A549 (cell line): ENCODE results near the gene SRC. TPM values are rescaled to one million over a fixed set of nuclear protein-coding genes. Genes with fewer than 3 reads are reported as not detected.

Experiments
- ATAC-seq, 2 experiments: fragments of 200-7000 bp in 1 of 2; fragments of >200 bp in 1 of 2; cut with Nextera tagmentation in 1 of 2; cut with Tn5 transposase in 1 of 2; 3 replicates each; pipeline versions ENCODE4 v1.8.0 to v1.9.1; 2018 to 2020; ENCODE audit warnings: mild to moderate bottlenecking in 1 of 2, moderate library complexity in 1 of 2
- CTCF ChIA-PET: fragments of 300-600 bp; sonication (Branson Sonifier 250); formaldehyde crosslinking; extraction: SDS; loops from one replicate; lab custom pipeline; 2021; ENCODE audit warnings: antibody characterized with exemption, inconsistent platforms; lab: Yijun Ruan, JAX
- POLR2A ChIA-PET: fragments of 350-600 bp; formaldehyde crosslinking; extraction: SDS; loops from one replicate; lab custom pipeline; 2021; ENCODE audit warnings: antibody characterized with exemption, inconsistent platforms; lab: Yijun Ruan, JAX
- DNase-seq, 2 experiments: peaks; one replicate each; pipeline versions ENCODE4 v3.0.0 to v3.0.0-alpha.2; 2011 to 2016; ENCODE audit warnings: low read depth in 1 of 2, low spot score in 1 of 2
- FAIRE-seq: peaks from 2 replicates; lab custom pipeline; 2011; peaks lifted over from hg19 to GRCh38; lab: Jason Lieb, UNC
- H3K27ac ChIP-seq, 2 experiments: fragments of >200 bp; sonication (Bioruptor Twin); formaldehyde crosslinking; 3 replicates each; pipeline ENCODE4 v1.5.1; 2016 to 2017
- H3K4me1 ChIP-seq: fragments of >200 bp; sonication (Bioruptor Twin); formaldehyde crosslinking; 3 replicates; pipeline ENCODE4 v1.6.1; 2016
- H3K4me2 ChIP-seq: fragments of >200 bp; sonication (Bioruptor Twin); formaldehyde crosslinking; 3 replicates; pipeline ENCODE4 v1.6.1; 2016
- H3K4me3 ChIP-seq: fragments of >200 bp; sonication (Bioruptor Twin); formaldehyde crosslinking; 3 replicates; pipeline ENCODE4 v1.5.1; 2016
- H3K9me3 ChIP-seq: fragments of >200 bp; sonication (Bioruptor Twin); formaldehyde crosslinking; 3 replicates; pipeline ENCODE4 v1.6.1; 2016
- BHLHE40 ChIP-seq: IDR thresholded peaks from 2 replicates; pipeline ENCODE4 v1.6.1; 2012; ENCODE audit warnings: low read depth, low read length, inconsistent platforms
- CBX8 ChIP-seq: fragments of 200-600 bp; sonication (generic); IDR thresholded peaks from 2 replicates; pipeline ENCODE4 v1.6.1; 2016
- CEBPB ChIP-seq, 2 experiments: fragments of >200 bp in 1 of 2; sonication (Bioruptor Twin) in 1 of 2; formaldehyde crosslinking in 1 of 2; IDR thresholded peaks; 2 replicates each; pipeline ENCODE4 v1.6.1; 2012 to 2016
- EP300 ChIP-seq, 2 experiments: fragments of >200 bp; sonication (Bioruptor Twin); formaldehyde crosslinking; IDR thresholded peaks; 2 replicates in 1 of 2; 3 replicates in 1 of 2; pipeline ENCODE4 v1.6.1; 2016 to 2017
- FOSB ChIP-seq: fragments of 250-450 bp; sonication (Bioruptor Pico); IDR thresholded peaks from 2 replicates; pipeline ENCODE4 v1.5.0; 2020; ENCODE audit warnings: mild to moderate bottlenecking, moderate library complexity
- FOSL2 ChIP-seq, 2 experiments: fragments of 450-650 bp in 1 of 2; fragments of >200 bp in 1 of 2; sonication (Bioruptor Twin) in 1 of 2; formaldehyde crosslinking; IDR thresholded peaks; 2 replicates each; pipeline versions ENCODE4 v1.5.0 to v1.6.1; 2016 to 2020; ENCODE audit warnings: mild to moderate bottlenecking in 1 of 2, moderate library complexity in 1 of 2
- FOXS1 ChIP-seq: fragments of 250-450 bp; sonication (Bioruptor Pico); IDR thresholded peaks from 2 replicates; pipeline ENCODE4 v1.5.0; 2020; ENCODE audit warnings: mild to moderate bottlenecking, moderate library complexity
- HEYL ChIP-seq: fragments of 250-450 bp; sonication (Bioruptor Pico); IDR thresholded peaks from 2 replicates; pipeline ENCODE4 v1.8.0; 2021; ENCODE audit warnings: mild to moderate bottlenecking, moderate library complexity
- HOXA7 ChIP-seq: fragments of 250-450 bp; sonication (Bioruptor Pico); IDR thresholded peaks from 2 replicates; pipeline ENCODE4 v1.5.0; 2020; ENCODE audit warnings: mild to moderate bottlenecking, moderate library complexity
- JUNB ChIP-seq: fragments of >200 bp; sonication (Bioruptor Twin); formaldehyde crosslinking; IDR thresholded peaks from 2 replicates; pipeline ENCODE4 v1.6.1; 2016
- KDM1A ChIP-seq: fragments of 200-600 bp; sonication (generic); IDR thresholded peaks from 2 replicates; pipeline ENCODE4 v1.6.1; 2016; ENCODE audit warnings: low read depth, mild to moderate bottlenecking
- KDM5A ChIP-seq: fragments of 200-600 bp; sonication (generic); IDR thresholded peaks from 2 replicates; pipeline ENCODE4 v1.6.1; 2016; ENCODE audit warnings: antibody characterized with exemption, mild to moderate bottlenecking
- NPAS2 ChIP-seq: fragments of 250-450 bp; sonication (Bioruptor Pico); IDR thresholded peaks from 2 replicates; pipeline ENCODE4 v1.8.0; 2022; ENCODE audit warnings: mild to moderate bottlenecking, moderate library complexity, borderline replicate concordance
- PHF8 ChIP-seq: fragments of 200-600 bp; sonication (generic); IDR thresholded peaks from 2 replicates; pipeline ENCODE4 v1.6.1; 2016; ENCODE audit warnings: low read depth, mild to moderate bottlenecking, antibody characterized with exemption, moderate library complexity, borderline replicate concordance
- POLR2A ChIP-seq: IDR thresholded peaks from 2 replicates; pipeline ENCODE4 v1.6.1; 2012; ENCODE audit warnings: mild to moderate bottlenecking, low read length
- RAD21 ChIP-seq, 2 experiments: fragments of >200 bp in 1 of 2; sonication (Bioruptor Twin) in 1 of 2; formaldehyde crosslinking in 1 of 2; IDR thresholded peaks in 1 of 2; conservative IDR thresholded peaks in 1 of 2; 2 replicates in 1 of 2; 3 replicates in 1 of 2; pipeline ENCODE4 v1.6.1; 2012 to 2018; ENCODE audit warnings: inconsistent platforms in 1 of 2
- RARB ChIP-seq: fragments of 250-450 bp; sonication (Bioruptor Pico); IDR thresholded peaks from 2 replicates; pipeline ENCODE4 v1.8.0; 2021; ENCODE audit warnings: mild to moderate bottlenecking, moderate library complexity
- RFX5 ChIP-seq: fragments of 450-650 bp; IDR thresholded peaks from 2 replicates; pipeline ENCODE4 v1.7.1; 2014; ENCODE audit warnings: antibody characterized with exemption, mild to moderate bottlenecking, moderate library complexity
- RNF2 ChIP-seq: fragments of 200-600 bp; sonication (generic); IDR thresholded peaks from 2 replicates; pipeline ENCODE4 v1.6.1; 2016; ENCODE audit warnings: low read depth, mild to moderate bottlenecking, antibody characterized with exemption, moderate library complexity, borderline replicate concordance
- TFCP2L1 ChIP-seq: fragments of 250-450 bp; sonication (Bioruptor Pico); IDR thresholded peaks from 2 replicates; pipeline ENCODE4 v1.5.0; 2021; ENCODE audit warnings: mild to moderate bottlenecking
- TP53 ChIP-seq: fragments of 250-450 bp; sonication (Bioruptor Pico); IDR thresholded peaks from 2 replicates; pipeline ENCODE4 v1.5.0; 2021; ENCODE audit warnings: mild to moderate bottlenecking, moderate library complexity
- ZNF302 ChIP-seq: fragments of 250-450 bp; sonication (Bioruptor Pico); IDR thresholded peaks from 2 replicates; pipeline ENCODE4 v1.9.0; 2021; ENCODE audit warnings: inconsistent platforms, mild to moderate bottlenecking, moderate library complexity
- WGBS: methylation state at CpG from one replicate; pipeline ENCODE4 v1.1.6; 2017; ENCODE audit errors: missing lambda C conversion rate; 5-methylcytosine and 5-hydroxymethylcytosine counted together
- polyA plus RNA-seq, 4 experiments: library from polyadenylated mRNA; depleted of rRNA in 3 of 4; stranded (reverse); fragments of >200 nt; fragmentation: RNase III in 1 of 4; extraction: RNeasy Plus Mini Kit Qiagen cat#74134 plus additional on column Dnase treatment in 1 of 4; gene quantifications; 2 replicates in 3 of 4; 3 replicates in 1 of 4; pipeline ENCODE4 v1.2.3, GENCODE V29; 2011 to 2017
- TF ChIP-seq, protein P1 (sequence below): fragments of 200-600 bp; sonication (generic); IDR thresholded peaks from 2 replicates; pipeline ENCODE4 v1.6.1; 2016; ENCODE audit warnings: antibody characterized with exemption, mild to moderate bottlenecking, moderate library complexity
- TF ChIP-seq, protein P2 (sequence below): fragments of 250-450 bp; sonication (Bioruptor Pico); IDR thresholded peaks from 2 replicates; pipeline ENCODE4 v1.5.0; 2020; ENCODE audit warnings: low read depth, mild to moderate bottlenecking, moderate library complexity
- TF ChIP-seq, protein P3 (sequence below): IDR thresholded peaks from 2 replicates; pipeline ENCODE4 v1.6.1; 2012
- TF ChIP-seq, protein P4 (sequence below): IDR thresholded peaks from 2 replicates; pipeline ENCODE4 v1.6.1; 2012; ENCODE audit warnings: low read depth, borderline replicate concordance
- TF ChIP-seq, protein P5 (sequence below): fragments of 150-350 bp; IDR thresholded peaks from 2 replicates; pipeline ENCODE4 v1.6.1; 2014; ENCODE audit warnings: low read depth, mild to moderate bottlenecking, low read length

SRC gene
- polyA plus RNA-seq, 2 of the 4 experiments (the other 2 are of a cell fraction), result 139 to 154 TPM

DNA sequence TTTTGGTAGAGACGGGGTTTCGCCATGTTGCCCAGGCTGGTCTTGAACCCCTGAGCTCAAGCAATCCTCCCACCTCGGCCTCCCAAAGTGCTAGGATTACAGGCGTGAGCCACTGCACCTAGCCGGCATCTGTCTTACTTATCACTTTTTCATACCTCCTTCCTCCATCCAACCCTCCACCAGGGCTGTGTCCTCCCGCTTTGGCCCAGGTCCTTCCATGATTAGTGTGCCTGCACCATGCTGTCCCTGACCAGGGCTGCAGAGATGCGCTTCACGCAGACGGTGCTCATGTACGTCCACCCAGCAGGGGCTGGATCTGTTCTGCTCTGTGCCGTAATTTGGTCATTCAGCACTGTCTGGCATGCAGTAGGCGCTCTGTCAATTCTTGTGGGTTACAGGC, 85.8 kb downstream of the SRC start:
- no peaks in the 10 kb centered on the region for H3K4me1 ChIP-seq
- ATAC-seq, result no peak
- TF ChIP-seq FOXS1, result no peak
- no peak for TF ChIP-seq CBX8
- TF ChIP-seq ZNF302 (CRISPR knock-in tag), result no peak
- TF ChIP-seq JUNB, result no peak
- no peak for TF ChIP-seq EP300 (IDR thresholded peaks at IDR 0.05)
- TF ChIP-seq RARB, result no peak
- TF ChIP-seq, protein P1, sequence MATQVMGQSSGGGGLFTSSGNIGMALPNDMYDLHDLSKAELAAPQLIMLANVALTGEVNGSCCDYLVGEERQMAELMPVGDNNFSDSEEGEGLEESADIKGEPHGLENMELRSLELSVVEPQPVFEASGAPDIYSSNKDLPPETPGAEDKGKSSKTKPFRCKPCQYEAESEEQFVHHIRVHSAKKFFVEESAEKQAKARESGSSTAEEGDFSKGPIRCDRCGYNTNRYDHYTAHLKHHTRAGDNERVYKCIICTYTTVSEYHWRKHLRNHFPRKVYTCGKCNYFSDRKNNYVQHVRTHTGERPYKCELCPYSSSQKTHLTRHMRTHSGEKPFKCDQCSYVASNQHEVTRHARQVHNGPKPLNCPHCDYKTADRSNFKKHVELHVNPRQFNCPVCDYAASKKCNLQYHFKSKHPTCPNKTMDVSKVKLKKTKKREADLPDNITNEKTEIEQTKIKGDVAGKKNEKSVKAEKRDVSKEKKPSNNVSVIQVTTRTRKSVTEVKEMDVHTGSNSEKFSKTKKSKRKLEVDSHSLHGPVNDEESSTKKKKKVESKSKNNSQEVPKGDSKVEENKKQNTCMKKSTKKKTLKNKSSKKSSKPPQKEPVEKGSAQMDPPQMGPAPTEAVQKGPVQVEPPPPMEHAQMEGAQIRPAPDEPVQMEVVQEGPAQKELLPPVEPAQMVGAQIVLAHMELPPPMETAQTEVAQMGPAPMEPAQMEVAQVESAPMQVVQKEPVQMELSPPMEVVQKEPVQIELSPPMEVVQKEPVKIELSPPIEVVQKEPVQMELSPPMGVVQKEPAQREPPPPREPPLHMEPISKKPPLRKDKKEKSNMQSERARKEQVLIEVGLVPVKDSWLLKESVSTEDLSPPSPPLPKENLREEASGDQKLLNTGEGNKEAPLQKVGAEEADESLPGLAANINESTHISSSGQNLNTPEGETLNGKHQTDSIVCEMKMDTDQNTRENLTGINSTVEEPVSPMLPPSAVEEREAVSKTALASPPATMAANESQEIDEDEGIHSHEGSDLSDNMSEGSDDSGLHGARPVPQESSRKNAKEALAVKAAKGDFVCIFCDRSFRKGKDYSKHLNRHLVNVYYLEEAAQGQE, result no peak
- no peak for TF ChIP-seq BHLHE40
- 45% methylated on average over 12 of the region's 12 CpGs for WGBS
- no peaks in the 10 kb centered on the region for H3K9me3 ChIP-seq
- no peak overlapping the region for H3K4me3 ChIP-seq
- H3K27ac ChIP-seq, result no peak overlapping the region
- POLR2A ChIA-PET, result no interaction called here
- no peak for FAIRE-seq
- no peak overlapping the region for H3K4me2 ChIP-seq
- DNase-seq, result no peak
- CTCF ChIA-PET, result interaction anchor here (1.1 kb wide), 1 partner anchor 149 kb away, joined by 3 read pairs; no protein-coding TSS in a partner anchor

DNA sequence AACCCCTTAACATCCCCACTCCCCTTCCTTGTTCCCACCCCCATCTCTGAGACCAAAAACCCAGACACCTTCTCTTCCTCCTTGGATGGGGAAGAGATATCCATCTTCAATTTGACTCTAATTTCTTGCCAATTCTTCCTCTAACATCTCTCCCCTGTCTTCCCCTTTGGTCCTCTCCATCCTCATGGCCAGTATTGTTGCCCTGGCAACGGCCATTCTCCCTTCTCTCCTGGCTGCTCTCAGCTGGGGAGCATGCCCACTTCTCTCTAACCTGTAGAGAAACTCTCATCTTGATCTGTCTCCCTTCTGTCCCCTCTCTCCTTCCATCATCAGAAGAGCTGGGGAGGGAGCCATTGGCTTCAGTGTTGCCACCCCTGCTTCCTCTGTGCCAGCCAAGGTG, 86.7 kb downstream of the SRC start:
- Histone ChIP-seq H3K27ac (no peak overlapping the region), H3K4me2 (no peak overlapping the region), H3K4me3 (no peak overlapping the region), H3K4me1 (no peaks in the 10 kb centered on the region), H3K9me3 (no peaks in the 10 kb centered on the region)
- 0% methylated on average over 1 of the region's 1 CpG for WGBS
- ATAC-seq (no peak), FAIRE-seq (no peak), DNase-seq (no peak)
- POLR2A ChIA-PET, result no interaction called here
- no peak for TF ChIP-seq CBX8
- TF ChIP-seq KDM5A, result no peak
- TF ChIP-seq, protein P2, sequence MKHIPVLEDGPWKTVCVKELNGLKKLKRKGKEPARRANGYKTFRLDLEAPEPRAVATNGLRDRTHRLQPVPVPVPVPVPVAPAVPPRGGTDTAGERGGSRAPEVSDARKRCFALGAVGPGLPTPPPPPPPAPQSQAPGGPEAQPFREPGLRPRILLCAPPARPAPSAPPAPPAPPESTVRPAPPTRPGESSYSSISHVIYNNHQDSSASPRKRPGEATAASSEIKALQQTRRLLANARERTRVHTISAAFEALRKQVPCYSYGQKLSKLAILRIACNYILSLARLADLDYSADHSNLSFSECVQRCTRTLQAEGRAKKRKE, result no peak
- TF ChIP-seq NPAS2 (CRISPR knock-in tag), result no peak
- CTCF ChIA-PET, result no interaction called here

DNA sequence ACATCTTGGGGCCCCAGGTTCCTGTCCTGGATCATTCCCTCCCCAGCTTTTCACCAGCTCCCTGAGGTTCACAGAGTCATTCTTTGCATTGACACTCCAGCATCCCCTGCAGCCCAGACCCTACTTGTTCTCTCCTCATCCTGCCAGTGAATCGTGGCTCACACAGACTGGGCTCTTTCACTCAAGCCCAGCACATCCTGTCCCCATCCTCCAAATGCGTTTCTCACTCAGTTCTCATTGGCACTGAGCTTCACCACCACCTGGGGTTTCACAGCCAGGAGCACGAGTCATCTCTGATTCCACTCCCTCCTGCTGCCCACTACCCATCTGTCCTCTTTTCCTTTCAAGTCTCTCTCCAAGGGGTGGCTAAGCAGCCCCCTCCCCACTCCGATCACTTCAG, 89.7 kb downstream of the SRC start:
- Histone ChIP-seq H3K4me3 (no peak overlapping the region), H3K4me1 (no peaks in the 10 kb centered on the region), H3K4me2 (no peak overlapping the region), H3K9me3 (no peaks in the 10 kb centered on the region), H3K27ac (no peak overlapping the region)
- DNase-seq (no peak), FAIRE-seq (no peak), ATAC-seq (no peak)
- ChIA-PET POLR2A (no interaction called here), CTCF (no interaction called here)
- TF ChIP-seq PHF8 (no peak), CEBPB (IDR thresholded peaks at IDR 0.05) (no peak), RAD21 (conservative IDR thresholded peaks at IDR 0.05 in 1 of 2, IDR thresholded peaks at IDR 0.05 in 1 of 2) (no peak), FOSL2 (IDR thresholded peaks at IDR 0.05) (no peak), FOSL2 (CRISPR knock-in tag; IDR thresholded peaks at IDR 0.05) (no peak), HOXA7 (CRISPR knock-in tag) (no peak), KDM1A (no peak), CBX8 (no peak), RFX5 (no peak), FOSB (no peak), RNF2 (no peak), POLR2A (no peak), BHLHE40 (no peak), HEYL (CRISPR knock-in tag) (no peak), TFCP2L1 (CRISPR knock-in tag) (no peak), TP53 (no peak), EP300 (IDR thresholded peaks at IDR 0.05) (no peak)
- TF ChIP-seq, protein P3, sequence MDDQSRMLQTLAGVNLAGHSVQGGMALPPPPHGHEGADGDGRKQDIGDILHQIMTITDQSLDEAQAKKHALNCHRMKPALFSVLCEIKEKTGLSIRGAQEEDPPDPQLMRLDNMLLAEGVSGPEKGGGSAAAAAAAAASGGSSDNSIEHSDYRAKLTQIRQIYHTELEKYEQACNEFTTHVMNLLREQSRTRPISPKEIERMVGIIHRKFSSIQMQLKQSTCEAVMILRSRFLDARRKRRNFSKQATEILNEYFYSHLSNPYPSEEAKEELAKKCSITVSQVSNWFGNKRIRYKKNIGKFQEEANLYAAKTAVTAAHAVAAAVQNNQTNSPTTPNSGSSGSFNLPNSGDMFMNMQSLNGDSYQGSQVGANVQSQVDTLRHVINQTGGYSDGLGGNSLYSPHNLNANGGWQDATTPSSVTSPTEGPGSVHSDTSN, result no peak
- TF ChIP-seq, protein P4, sequence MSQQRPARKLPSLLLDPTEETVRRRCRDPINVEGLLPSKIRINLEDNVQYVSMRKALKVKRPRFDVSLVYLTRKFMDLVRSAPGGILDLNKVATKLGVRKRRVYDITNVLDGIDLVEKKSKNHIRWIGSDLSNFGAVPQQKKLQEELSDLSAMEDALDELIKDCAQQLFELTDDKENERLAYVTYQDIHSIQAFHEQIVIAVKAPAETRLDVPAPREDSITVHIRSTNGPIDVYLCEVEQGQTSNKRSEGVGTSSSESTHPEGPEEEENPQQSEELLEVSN, result no peak
- TF ChIP-seq, protein P5, sequence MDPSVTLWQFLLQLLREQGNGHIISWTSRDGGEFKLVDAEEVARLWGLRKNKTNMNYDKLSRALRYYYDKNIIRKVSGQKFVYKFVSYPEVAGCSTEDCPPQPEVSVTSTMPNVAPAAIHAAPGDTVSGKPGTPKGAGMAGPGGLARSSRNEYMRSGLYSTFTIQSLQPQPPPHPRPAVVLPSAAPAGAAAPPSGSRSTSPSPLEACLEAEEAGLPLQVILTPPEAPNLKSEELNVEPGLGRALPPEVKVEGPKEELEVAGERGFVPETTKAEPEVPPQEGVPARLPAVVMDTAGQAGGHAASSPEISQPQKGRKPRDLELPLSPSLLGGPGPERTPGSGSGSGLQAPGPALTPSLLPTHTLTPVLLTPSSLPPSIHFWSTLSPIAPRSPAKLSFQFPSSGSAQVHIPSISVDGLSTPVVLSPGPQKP, result no peak
- WGBS, result 9% methylated on average over 4 of the region's 4 CpGs
